GM19468 (cell line): ENCODE data around the gene OR5K3.

Experiments used
- ATAC-seq: cut with Tn5 transposase; IDR thresholded peaks from one replicate; pipeline ENCODE4 v1.9.1; 2021; ENCODE audit warnings: mild to moderate bottlenecking, moderate library complexity, moderate number of reproducible peaks; ENCODE audit not compliant: unreplicated experiment; ENCODE audit errors: extremely low read depth

The OR5K3 gene

DNA sequence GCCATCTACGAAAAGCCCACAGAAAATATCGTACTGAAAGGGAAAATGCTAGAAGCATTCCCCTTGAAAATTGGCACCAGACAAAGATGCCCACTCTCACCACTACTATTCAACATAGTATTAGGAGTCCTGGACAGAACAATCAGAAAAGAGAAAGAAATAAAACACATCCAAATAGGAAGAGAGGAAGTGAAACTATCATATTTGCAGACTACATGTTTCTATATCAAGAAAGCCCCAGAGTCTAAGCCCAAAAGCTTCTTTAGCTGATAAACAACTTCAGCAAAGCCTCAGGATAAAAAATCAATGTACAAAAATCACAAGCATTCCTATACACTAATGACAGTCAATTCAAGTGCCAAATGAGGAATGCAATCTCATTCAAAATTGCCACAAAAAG lies 15.6 kb downstream of the OR5K3 start:
- no peak for ATAC-seq

DNA sequence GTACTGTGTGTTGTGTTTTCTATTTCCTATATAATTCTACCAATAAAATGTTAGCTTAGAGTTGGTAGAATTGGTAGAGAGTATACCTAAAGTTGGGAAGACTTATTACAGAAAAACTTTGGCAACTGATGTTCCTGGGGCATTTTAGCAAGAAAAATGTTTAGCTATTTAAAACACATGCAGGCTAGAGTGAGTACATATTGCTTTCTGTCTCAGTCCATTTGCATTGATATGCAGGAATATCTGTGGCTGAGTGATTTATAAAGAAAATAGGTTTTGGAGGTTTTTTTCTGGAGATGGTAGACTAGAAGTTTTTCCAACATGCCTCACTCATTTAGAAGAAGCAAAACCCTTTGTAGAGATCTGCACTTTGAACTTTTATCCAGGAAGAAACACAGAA lies 42.1 kb downstream of the OR5K3 start:
- ATAC-seq: no peak

DNA sequence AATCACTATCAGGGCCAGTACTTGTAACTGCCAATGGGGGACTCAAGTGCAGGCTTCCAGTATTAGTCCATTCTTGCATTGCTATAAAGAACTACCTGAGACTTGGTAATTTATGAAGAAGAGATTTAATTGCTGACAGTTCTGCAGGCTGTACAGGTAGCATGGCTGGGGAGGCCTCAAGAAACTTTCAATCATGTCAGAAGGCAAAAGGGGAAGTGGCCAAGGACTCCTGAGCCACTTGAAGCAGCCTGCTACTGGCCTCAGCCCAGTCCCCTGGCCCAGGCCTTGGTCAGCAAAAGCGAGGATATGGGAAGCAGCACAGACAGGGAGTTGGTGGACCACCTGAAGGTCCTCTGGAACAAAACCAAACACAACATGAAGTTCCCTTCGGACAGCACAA lies 43.3 kb downstream of the OR5K3 start:
- no peak for ATAC-seq

DNA sequence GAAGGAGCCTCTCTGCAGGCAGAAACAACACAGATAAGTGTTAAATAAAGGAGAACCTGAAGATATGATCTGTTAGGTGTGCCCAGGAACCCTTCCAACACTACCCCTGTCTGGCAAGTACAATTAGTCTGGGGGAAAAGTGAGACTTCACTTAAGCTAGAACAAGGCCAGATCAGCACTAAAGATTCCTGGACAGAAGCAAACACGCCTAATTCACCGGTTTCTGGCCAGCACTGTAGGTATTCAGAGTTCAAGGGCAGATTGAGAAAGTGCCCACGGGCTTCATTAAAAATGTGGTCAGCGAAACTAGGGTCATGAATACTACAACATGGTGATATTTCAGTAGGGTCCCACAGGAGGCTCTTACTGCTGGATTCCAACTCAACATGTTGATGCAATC lies 43.9 kb downstream of the OR5K3 start:
- no peak for ATAC-seq

DNA sequence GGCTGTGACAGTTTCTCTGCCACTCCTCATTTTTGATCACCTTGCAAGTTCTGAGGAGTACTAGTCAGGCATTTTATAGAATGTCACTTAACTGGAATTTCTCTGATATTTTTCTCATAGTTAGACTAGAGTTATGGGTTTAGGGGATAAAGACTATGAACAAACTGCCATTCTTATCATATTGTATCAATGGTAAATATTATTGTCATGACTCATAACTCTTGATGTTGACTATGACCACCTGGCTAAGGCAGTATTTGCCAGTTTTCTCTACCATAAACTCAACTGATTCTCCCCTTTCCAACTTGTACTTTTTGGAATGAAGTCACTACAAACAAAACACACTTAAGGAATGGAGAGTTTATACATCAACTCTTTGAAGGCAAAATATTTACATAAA lies 49.8 kb downstream of the OR5K3 start:
- ATAC-seq: no peak
